ENCODE measurements around the gene TNIK.

Gene TNIK

GRCh38 chr3:171358181-171358880 is 101.9 kb downstream of the TNIK start:
- no peak for DNase-seq (ENCODE audit: low read depth)

DNA sequence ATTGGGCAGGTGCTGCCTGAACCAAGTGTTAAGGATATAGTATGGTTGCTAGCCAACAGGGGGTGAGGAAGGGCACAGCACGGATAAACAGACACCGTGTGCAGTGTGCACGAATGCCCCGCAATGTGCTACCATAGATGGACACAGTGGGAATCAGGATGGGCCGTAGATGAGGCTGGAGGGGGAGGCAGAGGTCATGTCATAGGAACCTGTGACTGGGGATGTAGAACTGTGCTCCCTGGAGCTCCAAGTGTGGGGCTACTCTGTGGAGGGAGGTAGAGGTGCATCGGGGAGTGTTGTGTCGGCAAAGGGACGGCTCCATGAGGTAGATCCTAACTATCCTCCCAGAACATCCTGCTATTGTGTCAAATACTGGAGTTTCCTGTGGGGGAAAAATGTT is 102.5 kb downstream of the TNIK start:
- DNase-seq (ENCODE audit: low read depth): no peak

DNA sequence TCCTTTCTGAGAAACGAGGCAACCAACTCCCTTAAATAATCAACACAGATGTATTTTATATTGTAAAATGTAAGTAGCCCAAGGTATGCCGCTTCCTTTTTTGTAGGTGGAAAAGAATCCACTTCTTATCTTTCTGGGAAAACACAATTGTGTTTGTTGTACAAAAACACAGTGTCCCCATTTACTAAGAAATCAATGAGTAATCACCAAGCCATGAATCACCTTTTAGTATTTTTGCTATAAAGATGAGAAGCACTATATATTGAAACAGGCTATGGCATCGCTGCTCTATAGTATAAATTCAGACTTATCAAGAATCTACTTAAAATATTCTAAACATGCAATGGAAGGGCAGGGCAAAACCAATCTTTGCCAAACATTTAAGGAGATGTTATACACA is 104.0 kb downstream of the TNIK start:
- DNase-seq (ENCODE audit: low read depth): no peak

DNA sequence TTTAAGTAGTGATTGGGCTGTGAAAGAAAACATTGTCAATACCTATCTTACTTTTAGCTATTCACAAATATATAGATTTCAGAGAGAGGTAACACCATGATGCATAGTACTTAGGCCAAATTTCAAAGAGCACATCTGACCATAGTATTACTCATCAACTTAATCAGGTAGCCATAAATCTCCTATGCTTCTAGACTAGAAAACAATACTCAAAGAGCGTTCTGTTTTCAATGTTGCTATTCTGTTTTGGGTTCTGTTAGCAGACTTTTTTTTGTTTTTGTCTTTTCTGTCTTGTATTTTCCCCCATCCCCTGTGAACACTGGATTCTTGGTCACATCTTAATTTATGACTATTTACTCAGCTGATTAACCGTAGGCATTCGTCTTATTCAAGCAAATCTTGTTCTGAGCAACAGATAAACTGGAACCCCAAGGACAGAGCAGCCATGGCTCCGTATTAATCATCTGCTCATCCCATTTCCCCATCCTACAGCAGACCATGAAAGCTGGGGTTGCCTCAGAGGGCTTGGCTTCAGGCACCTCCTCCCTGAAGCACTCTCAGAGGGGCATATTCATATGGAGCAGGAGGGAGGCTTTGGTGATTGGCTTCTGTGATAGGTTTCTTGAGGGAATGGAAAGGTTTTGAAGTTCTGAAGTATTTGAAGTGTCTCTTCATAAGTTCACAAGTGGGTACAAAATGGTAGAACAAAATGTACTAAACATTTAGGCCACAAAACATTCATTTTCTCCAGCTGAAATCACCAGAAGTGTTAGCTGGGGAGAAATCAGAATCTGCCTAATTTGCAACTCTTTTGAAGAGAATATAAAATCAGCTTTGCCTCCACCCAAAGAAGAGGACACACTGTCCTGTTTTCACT is 105.3 kb downstream of the TNIK start:
- DNase-seq (ENCODE audit: low read depth): no peak

GRCh38 chr3:171354049-171354705 is 106.0 kb downstream of the TNIK start:
- DNase-seq (ENCODE audit: low read depth): no peak

DNA sequence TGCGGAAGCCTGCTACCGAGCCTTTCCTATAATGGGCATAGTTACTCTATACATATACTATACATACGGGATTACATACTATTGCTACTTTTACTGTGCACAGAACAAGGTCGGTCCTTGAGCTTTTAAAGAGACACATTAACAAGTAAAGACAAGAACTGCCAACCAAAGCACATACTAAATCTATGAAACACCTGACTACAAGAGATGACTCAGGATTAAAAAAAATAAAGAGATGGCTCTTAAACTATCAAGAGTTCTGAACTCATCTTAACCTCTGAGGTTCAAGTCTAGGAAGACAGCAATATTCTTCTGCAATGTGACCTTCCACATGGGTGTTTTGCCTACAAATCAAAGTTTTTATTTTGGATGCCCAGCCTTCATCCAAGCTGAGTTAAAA is 106.8 kb downstream of the TNIK start:
- DNase-seq (ENCODE audit: low read depth): no peak

GRCh38 chr3:171352387-171352935 is 107.7 kb downstream of the TNIK start:
- no peak for DNase-seq (ENCODE audit: low read depth)

DNA sequence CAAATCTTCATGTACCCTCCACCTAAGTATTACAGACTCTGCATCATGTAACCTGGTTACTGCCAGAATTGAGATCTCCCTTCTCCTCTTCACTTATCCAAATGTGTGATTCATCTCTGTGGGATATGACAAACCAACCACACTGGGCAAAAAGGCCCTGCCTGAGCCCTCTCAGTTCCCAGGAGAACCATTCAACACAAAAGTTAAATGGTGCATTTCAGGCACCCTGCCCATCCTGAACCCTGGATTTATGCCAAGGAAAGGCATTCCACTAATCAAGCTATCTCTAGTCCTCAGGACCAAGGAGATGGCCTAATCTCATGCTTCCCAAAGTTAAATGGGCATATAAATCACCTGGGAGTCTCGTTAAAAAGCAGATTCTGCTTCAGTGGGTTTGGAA is 108.5 kb downstream of the TNIK start:
- peak; percentile 69 for DNase-seq (ENCODE audit: low read depth)

DNA sequence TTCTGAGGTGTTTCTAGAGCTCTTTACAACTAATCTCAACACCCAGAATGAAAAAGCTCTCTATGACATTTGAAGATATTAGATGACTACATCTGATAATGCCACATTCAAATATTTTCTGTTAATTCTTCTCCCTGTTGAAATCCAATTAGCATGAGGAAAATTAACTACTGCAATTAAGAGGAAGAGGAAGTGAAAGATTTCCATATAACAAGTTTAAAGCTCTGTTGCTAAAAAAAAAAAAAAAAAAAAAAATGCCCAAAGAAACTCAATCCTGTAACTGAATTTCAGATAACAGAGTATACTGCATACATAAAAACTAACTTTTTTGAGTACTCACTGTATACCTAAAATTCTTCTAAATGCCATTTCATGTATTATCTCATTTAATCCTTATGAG is 109.8 kb downstream of the TNIK start:
- DNase-seq (ENCODE audit: low read depth): no peak

GRCh38 chr3:171349392-171349791 is 110.8 kb downstream of the TNIK start:
- no peak for DNase-seq (ENCODE audit: low read depth)

GRCh38 chr3:171348121-171348520 is 112.1 kb downstream of the TNIK start:
- DNase-seq (ENCODE audit: low read depth): no peak

DNA sequence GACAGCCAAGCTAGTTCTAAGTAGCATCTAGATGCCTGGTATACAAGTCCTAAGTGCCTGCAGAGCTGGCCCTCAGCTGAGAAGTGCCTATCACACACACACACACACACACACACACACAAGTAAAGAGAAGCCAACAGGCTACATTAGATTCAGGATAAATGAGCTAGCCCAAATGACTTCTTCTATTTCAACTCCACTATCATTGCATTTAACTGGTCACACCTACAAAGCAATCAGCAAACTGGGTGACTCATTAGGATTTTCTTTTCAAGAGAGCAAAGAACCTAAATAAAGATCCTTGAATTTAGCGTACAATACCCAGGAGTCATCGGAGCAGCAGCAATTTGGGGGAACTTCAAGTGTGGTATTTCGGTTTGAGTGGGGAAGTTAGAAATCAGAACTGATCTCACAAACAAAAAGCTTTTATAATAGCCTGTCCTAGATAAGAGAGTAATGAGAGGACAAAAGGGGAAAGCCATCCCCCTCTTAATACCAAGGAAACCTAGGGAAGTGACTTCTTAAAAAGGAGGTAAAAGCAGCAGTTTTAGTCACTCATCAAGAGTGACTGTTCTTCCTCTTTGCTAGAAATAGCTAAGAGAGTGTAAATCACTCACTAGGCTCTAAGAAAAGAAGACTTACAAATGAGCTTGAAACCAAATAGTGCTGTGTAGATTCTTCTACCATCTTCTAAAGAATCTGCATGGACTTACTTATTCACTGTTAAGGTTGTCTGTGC is 112.7 kb downstream of the TNIK start:
- DNase-seq (ENCODE audit: low read depth): no peak

- DNase-seq (ENCODE audit: low read depth): no peak
Observed at GRCh38 chr3:171346582-171347300, 113.5 kb downstream of the TNIK start.

GRCh38 chr3:171346019-171346418 is 114.2 kb downstream of the TNIK start:
- no peak for DNase-seq (ENCODE audit: low read depth)

DNA sequence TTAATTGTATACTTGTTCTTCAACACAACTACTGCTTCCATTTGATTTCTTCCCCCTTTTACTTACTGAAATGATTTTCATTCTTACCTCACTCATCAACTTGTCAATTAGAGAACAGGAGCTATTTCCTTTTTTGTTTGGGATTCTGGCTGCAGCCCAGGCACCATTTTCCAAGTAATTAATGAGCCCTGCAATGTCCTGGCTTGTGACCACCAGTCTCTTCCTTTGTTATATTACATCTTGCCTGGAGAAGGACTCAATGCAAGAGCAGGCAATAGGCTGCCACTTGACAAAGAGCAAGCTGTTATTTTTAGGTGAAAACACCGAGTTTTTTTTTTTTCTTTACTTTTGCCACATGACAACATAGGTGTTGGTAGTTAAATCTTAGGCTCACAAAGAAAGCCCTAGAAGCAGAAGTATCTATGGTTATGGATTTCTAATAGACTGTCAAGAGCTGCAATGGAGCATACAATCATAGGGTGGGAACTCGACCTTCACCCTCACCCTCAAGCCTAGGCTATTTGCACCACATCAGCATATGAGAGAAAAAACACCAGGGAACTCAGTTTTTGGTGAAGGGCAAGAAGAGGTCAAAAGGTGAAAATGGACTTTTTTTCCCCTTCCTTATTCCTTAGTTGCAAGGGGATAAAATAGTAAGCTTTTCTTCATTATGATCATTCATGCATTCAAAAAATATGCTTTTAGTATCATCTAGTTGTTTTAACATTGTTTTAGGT is 114.9 kb downstream of the TNIK start:
- DNase-seq (ENCODE audit: low read depth): no peak

DNA sequence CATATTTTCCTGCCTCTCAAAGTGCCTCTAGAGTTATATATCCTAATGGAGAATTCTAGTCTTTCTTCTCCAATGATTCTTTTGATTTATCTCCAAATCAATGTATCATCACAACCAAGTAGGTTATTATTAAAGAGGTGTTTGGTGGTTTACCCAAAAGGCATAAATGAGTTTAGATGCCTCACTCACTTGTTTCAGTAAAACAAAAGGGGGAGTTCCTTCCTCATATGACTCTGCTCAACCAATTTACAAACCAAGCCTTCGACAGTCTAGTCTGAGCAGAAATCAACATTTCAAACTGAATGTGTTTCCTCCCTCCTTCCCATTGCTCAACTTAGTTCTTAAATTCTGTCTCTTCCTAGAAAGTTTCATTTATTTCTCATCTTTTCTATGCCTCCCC is 116.5 kb downstream of the TNIK start:
- DNase-seq (ENCODE audit: low read depth): no peak

- no peak for DNase-seq (ENCODE audit: low read depth)
Observed at GRCh38 chr3:171342783-171343420, 117.3 kb downstream of the TNIK start.

DNA sequence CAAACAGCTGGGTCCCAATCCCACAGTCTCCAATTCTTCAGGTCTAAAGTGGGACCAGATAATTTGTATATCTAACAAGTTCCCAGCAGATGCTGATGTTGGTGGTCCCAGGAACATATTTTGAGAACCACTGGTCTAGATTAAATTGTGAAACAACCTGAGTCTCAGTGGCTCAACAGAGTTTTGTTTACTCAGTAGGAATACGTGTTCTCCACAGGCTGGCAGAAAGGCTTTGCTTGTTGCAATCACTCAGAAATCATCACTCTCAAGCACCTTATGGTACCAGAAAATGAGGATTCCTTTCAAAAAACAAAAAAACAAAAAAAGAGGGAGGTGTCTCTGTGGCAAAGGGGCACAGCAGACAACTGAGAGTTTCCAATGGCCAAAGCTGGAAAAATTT is 118.0 kb downstream of the TNIK start:
- no peak for DNase-seq (ENCODE audit: low read depth)

- no peak for DNase-seq (ENCODE audit: low read depth)
Observed at GRCh38 chr3:171340434-171340833, 119.8 kb downstream of the TNIK start.

- no peak for DNase-seq (ENCODE audit: low read depth)
Observed at GRCh38 chr3:171339598-171339997, 120.6 kb downstream of the TNIK start.

Measured in HS-27A (cell line).